ENCODE measurements around the gene PTPRT.

PTPRT gene

GRCh38 chr20:42484335-42484734, 705.4 kb downstream of the PTPRT start:
- H3K27ac Mint-ChIP-seq: no peak overlapping the region
- ATAC-seq (no peak), DNase-seq (ENCODE audit: low spot score in 2 of 2) (no peak)
- H3K4me1 Mint-ChIP-seq: no peaks in the 10 kb centered on the region
- no peak overlapping the region for H3K4me3 Mint-ChIP-seq
- peaks cover 8% of the 10 kb centered on the region for H3K9me3 Mint-ChIP-seq
- no peaks in the 10 kb centered on the region for H3K36me3 Mint-ChIP-seq

GRCh38 chr20:42483730-42484303, 705.9 kb downstream of the PTPRT start:
- H3K9me3 Mint-ChIP-seq: peaks cover 8% of the 10 kb centered on the region
- ATAC-seq: no peak
- H3K27ac Mint-ChIP-seq: no peak overlapping the region
- H3K4me3 Mint-ChIP-seq: no peak overlapping the region
- no peaks in the 10 kb centered on the region for H3K4me1 Mint-ChIP-seq
- H3K36me3 Mint-ChIP-seq: no peaks in the 10 kb centered on the region
- no peak for DNase-seq (ENCODE audit: low spot score in 2 of 2)

GRCh38 chr20:42482808-42483207, 706.9 kb downstream of the PTPRT start:
- Mint-ChIP-seq H3K4me3 (no peak overlapping the region), H3K27ac (no peak overlapping the region), H3K4me1 (no peaks in the 10 kb centered on the region), H3K9me3 (peaks cover 5% of the 10 kb centered on the region), H3K36me3 (no peaks in the 10 kb centered on the region)
- ATAC-seq: no peak
- no peak for DNase-seq (ENCODE audit: low spot score in 2 of 2)

GRCh38 chr20:42475773-42476172, 713.9 kb downstream of the PTPRT start:
- Mint-ChIP-seq H3K36me3 (no peaks in the 10 kb centered on the region), H3K4me3 (no peak overlapping the region), H3K4me1 (no peaks in the 10 kb centered on the region), H3K27ac (no peak overlapping the region), H3K9me3 (peaks cover 4% of the 10 kb centered on the region)
- no peak for DNase-seq (ENCODE audit: low spot score in 2 of 2)
- no peak for ATAC-seq

GRCh38 chr20:42474646-42475045, 715.1 kb downstream of the PTPRT start:
- H3K36me3 Mint-ChIP-seq: no peaks in the 10 kb centered on the region
- ATAC-seq: no peak
- no peak overlapping the region for H3K27ac Mint-ChIP-seq
- no peak overlapping the region for H3K4me3 Mint-ChIP-seq
- H3K4me1 Mint-ChIP-seq: no peaks in the 10 kb centered on the region
- peaks cover 4% of the 10 kb centered on the region for H3K9me3 Mint-ChIP-seq
- no peak for DNase-seq (ENCODE audit: low spot score in 2 of 2)

GRCh38 chr20:42472198-42472597, 717.5 kb downstream of the PTPRT start:
- ATAC-seq (no peak), DNase-seq (ENCODE audit: low spot score in 2 of 2) (no peak)
- Mint-ChIP-seq H3K4me3 (no peak overlapping the region), H3K9me3 (peaks cover 7% of the 10 kb centered on the region), H3K4me1 (no peaks in the 10 kb centered on the region), H3K27ac (no peak overlapping the region), H3K36me3 (no peaks in the 10 kb centered on the region)

GRCh38 chr20:42461965-42462593, 727.6 kb downstream of the PTPRT start:
- ATAC-seq: no peak
- Mint-ChIP-seq H3K27ac (no peak overlapping the region), H3K4me1 (no peaks in the 10 kb centered on the region), H3K36me3 (no peaks in the 10 kb centered on the region), H3K9me3 (peaks cover 10% of the 10 kb centered on the region), H3K4me3 (no peak overlapping the region)
- DNase-seq (ENCODE audit: low spot score in 2 of 2): no peak

GRCh38 chr20:42461291-42461690, 728.4 kb downstream of the PTPRT start:
- DNase-seq (ENCODE audit: low spot score in 2 of 2) (no peak), ATAC-seq (no peak)
- H3K9me3 Mint-ChIP-seq: peaks cover 7% of the 10 kb centered on the region
- no peak overlapping the region for H3K4me3 Mint-ChIP-seq
- H3K27ac Mint-ChIP-seq: no peak overlapping the region
- no peaks in the 10 kb centered on the region for H3K36me3 Mint-ChIP-seq
- H3K4me1 Mint-ChIP-seq: no peaks in the 10 kb centered on the region

GRCh38 chr20:42447270-42447669, 742.4 kb downstream of the PTPRT start:
- Mint-ChIP-seq H3K4me3 (no peak overlapping the region), H3K9me3 (peaks cover 10% of the 10 kb centered on the region), H3K36me3 (no peaks in the 10 kb centered on the region), H3K4me1 (no peaks in the 10 kb centered on the region), H3K27ac (no peak overlapping the region)
- ATAC-seq (no peak), DNase-seq (ENCODE audit: low spot score in 2 of 2) (no peak)

GRCh38 chr20:42444799-42445198, 744.9 kb downstream of the PTPRT start:
- ATAC-seq: no peak
- H3K36me3 Mint-ChIP-seq: no peaks in the 10 kb centered on the region
- peaks cover 5% of the 10 kb centered on the region for H3K9me3 Mint-ChIP-seq
- no peak overlapping the region for H3K27ac Mint-ChIP-seq
- no peak for DNase-seq (ENCODE audit: low spot score in 2 of 2)
- H3K4me1 Mint-ChIP-seq: no peaks in the 10 kb centered on the region
- no peak overlapping the region for H3K4me3 Mint-ChIP-seq

GRCh38 chr20:42443200-42443599, 746.5 kb downstream of the PTPRT start:
- ATAC-seq: no peak
- no peaks in the 10 kb centered on the region for H3K36me3 Mint-ChIP-seq
- no peak for DNase-seq (ENCODE audit: low spot score in 2 of 2)
- H3K9me3 Mint-ChIP-seq: peaks cover 5% of the 10 kb centered on the region
- no peak overlapping the region for H3K4me3 Mint-ChIP-seq
- H3K27ac Mint-ChIP-seq: no peak overlapping the region
- no peaks in the 10 kb centered on the region for H3K4me1 Mint-ChIP-seq

- Mint-ChIP-seq H3K4me1 (no peaks in the 10 kb centered on the region), H3K4me3 (no peak overlapping the region), H3K9me3 (peaks cover 5% of the 10 kb centered on the region), H3K36me3 (no peaks in the 10 kb centered on the region), H3K27ac (no peak overlapping the region)
- ATAC-seq (no peak), DNase-seq (ENCODE audit: low spot score in 2 of 2) (no peak)
These were observed 747.0 kb downstream of the PTPRT start for GRCh38 chr20:42442716-42443115.

GRCh38 chr20:42441864-42442331, 747.8 kb downstream of the PTPRT start:
- H3K36me3 Mint-ChIP-seq: no peaks in the 10 kb centered on the region
- no peak overlapping the region for H3K4me3 Mint-ChIP-seq
- DNase-seq (ENCODE audit: low spot score in 2 of 2): no peak
- ATAC-seq: no peak
- no peak overlapping the region for H3K27ac Mint-ChIP-seq
- H3K4me1 Mint-ChIP-seq: no peaks in the 10 kb centered on the region
- peaks cover 5% of the 10 kb centered on the region for H3K9me3 Mint-ChIP-seq

GRCh38 chr20:42441196-42441863, 748.4 kb downstream of the PTPRT start:
- Mint-ChIP-seq H3K9me3 (peaks cover 5% of the 10 kb centered on the region), H3K27ac (no peak overlapping the region), H3K4me3 (no peak overlapping the region), H3K4me1 (no peaks in the 10 kb centered on the region), H3K36me3 (no peaks in the 10 kb centered on the region)
- ATAC-seq (no peak), DNase-seq (ENCODE audit: low spot score in 2 of 2) (no peak)

GRCh38 chr20:42435230-42435629, 754.5 kb downstream of the PTPRT start:
- no peak overlapping the region for H3K27ac Mint-ChIP-seq
- ATAC-seq: no peak
- H3K4me3 Mint-ChIP-seq: no peak overlapping the region
- H3K36me3 Mint-ChIP-seq: no peaks in the 10 kb centered on the region
- H3K9me3 Mint-ChIP-seq: peaks cover 3% of the 10 kb centered on the region
- no peak for DNase-seq (ENCODE audit: low spot score in 2 of 2)
- H3K4me1 Mint-ChIP-seq: no peaks in the 10 kb centered on the region

Data from stimulated activated effector memory CD8-positive, alpha-beta T cell treated with anti-CD3 and anti-CD28 coated beads, Interleukin-12 subunit alpha, Interleukin-12 subunit beta, amount 100 ng/mL, for 72 hours (primary cell).